Thoracic aorta (tissue), 2 donors: Measurements from ENCODE around the gene MB. TPM values are rescaled to one million over a fixed set of nuclear protein-coding genes. Genes with fewer than 3 reads are reported as not detected.

Experiments used
- ATAC-seq: fragments of 150-250 bp; one replicate; pipeline ENCODE4 v1.8.0; 2017; ENCODE audit warnings: low read depth; ENCODE audit not compliant: insufficient number of reproducible peaks, low FRiP score
- DNase-seq: peaks from one replicate; pipeline ENCODE4 v3.0.0-alpha.2; 2020; ENCODE audit warnings: low spot score
- H3K27ac ChIP-seq, 2 donors: fragments of 200-600 bp; sonication (generic); 1 replicate in 1 of 2; 2 replicates in 1 of 2; pipeline ENCODE4 v1.5.1; 2016; ENCODE audit warnings: mild to moderate bottlenecking in 2 of 2, moderate library complexity in 2 of 2
- H3K27me3 ChIP-seq: fragments of 200-600 bp; sonication (generic); replicated peaks from 2 replicates; pipeline ENCODE4 v1.6.0; 2016; ENCODE audit warnings: mild to moderate bottlenecking; ENCODE audit not compliant: insufficient read depth
- H3K36me3 ChIP-seq: fragments of 200-600 bp; sonication (generic); one replicate; pipeline ENCODE4 v1.5.1; 2016
- H3K4me1 ChIP-seq, 2 donors: fragments of 200-600 bp; sonication (generic); 1 replicate in 1 of 2; 2 replicates in 1 of 2; pipeline versions ENCODE4 v1.5.1 to v1.6.0; 2016; ENCODE audit warnings: low read depth in 2 of 2, mild to moderate bottlenecking in 1 of 2; ENCODE audit not compliant: control insufficient read depth in 1 of 2
- H3K4me3 ChIP-seq: fragments of 200-600 bp; sonication (generic); 2 replicates; pipeline ENCODE4 v1.5.1; 2016; ENCODE audit warnings: mild to moderate bottlenecking
- H3K9me3 ChIP-seq: fragments of 200-600 bp; sonication (generic); 2 replicates; pipeline ENCODE4 v1.5.1; 2016
- total RNA-seq, 2 donors: library from RNA; depleted of rRNA; stranded (reverse); fragments of >200 nt; gene quantifications; one replicate each; pipeline versions ENCODE4 v1.1.0 to v1.2.3, GENCODE V29; 2016
- TF ChIP-seq, protein P1 (sequence below): fragments of 200-600 bp; sonication (generic); IDR thresholded peaks from one replicate; pipeline ENCODE4 v1.5.1; 2019; ENCODE audit warnings: antibody characterized with exemption

Gene MB
- total RNA-seq, 2 donors from 2014 or later: not detected

- H3K9me3 ChIP-seq: no peaks in the 10 kb centered on the region
- H3K4me3 ChIP-seq: no peak overlapping the region
- H3K4me1 ChIP-seq: peaks cover 11 to 12% of the 10 kb centered on the region in 2 donors
- H3K27ac ChIP-seq: peak overlapping the region in 1 of 2 donors; percentile 3
- H3K36me3 ChIP-seq: no peaks in the 10 kb centered on the region
- H3K27me3 ChIP-seq: no peaks in the 10 kb centered on the region
- ATAC-seq: no peak
- no peak for DNase-seq
- TF ChIP-seq, protein P1, sequence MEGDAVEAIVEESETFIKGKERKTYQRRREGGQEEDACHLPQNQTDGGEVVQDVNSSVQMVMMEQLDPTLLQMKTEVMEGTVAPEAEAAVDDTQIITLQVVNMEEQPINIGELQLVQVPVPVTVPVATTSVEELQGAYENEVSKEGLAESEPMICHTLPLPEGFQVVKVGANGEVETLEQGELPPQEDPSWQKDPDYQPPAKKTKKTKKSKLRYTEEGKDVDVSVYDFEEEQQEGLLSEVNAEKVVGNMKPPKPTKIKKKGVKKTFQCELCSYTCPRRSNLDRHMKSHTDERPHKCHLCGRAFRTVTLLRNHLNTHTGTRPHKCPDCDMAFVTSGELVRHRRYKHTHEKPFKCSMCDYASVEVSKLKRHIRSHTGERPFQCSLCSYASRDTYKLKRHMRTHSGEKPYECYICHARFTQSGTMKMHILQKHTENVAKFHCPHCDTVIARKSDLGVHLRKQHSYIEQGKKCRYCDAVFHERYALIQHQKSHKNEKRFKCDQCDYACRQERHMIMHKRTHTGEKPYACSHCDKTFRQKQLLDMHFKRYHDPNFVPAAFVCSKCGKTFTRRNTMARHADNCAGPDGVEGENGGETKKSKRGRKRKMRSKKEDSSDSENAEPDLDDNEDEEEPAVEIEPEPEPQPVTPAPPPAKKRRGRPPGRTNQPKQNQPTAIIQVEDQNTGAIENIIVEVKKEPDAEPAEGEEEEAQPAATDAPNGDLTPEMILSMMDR: no peak
Measured at GRCh38 chr22:35605851-35606481, 11.2 kb downstream of the MB start.

GRCh38 chr22:35605369-35605680 lies 11.8 kb downstream of the MB start:
- DNase-seq (no peak), ATAC-seq (no peak)
- no peaks in the 10 kb centered on the region for H3K27me3 ChIP-seq
- peaks cover 11 to 12% of the 10 kb centered on the region in 2 donors for H3K4me1 ChIP-seq
- no peaks in the 10 kb centered on the region for H3K9me3 ChIP-seq
- TF ChIP-seq, protein P1: no peak
- H3K27ac ChIP-seq: no peak overlapping the region
- no peaks in the 10 kb centered on the region for H3K36me3 ChIP-seq
- H3K4me3 ChIP-seq: no peak overlapping the region

- Histone ChIP-seq H3K27me3 (no peaks in the 10 kb centered on the region), H3K27ac (no peak overlapping the region), H3K9me3 (no peaks in the 10 kb centered on the region), H3K4me1 (peaks cover 11 to 12% of the 10 kb centered on the region in 2 donors), H3K36me3 (no peaks in the 10 kb centered on the region), H3K4me3 (no peak overlapping the region)
- DNase-seq (no peak), ATAC-seq (no peak)
- TF ChIP-seq, protein P1: no peak
Measured at GRCh38 chr22:35604621-35605368, 12.3 kb downstream of the MB start.

DNA sequence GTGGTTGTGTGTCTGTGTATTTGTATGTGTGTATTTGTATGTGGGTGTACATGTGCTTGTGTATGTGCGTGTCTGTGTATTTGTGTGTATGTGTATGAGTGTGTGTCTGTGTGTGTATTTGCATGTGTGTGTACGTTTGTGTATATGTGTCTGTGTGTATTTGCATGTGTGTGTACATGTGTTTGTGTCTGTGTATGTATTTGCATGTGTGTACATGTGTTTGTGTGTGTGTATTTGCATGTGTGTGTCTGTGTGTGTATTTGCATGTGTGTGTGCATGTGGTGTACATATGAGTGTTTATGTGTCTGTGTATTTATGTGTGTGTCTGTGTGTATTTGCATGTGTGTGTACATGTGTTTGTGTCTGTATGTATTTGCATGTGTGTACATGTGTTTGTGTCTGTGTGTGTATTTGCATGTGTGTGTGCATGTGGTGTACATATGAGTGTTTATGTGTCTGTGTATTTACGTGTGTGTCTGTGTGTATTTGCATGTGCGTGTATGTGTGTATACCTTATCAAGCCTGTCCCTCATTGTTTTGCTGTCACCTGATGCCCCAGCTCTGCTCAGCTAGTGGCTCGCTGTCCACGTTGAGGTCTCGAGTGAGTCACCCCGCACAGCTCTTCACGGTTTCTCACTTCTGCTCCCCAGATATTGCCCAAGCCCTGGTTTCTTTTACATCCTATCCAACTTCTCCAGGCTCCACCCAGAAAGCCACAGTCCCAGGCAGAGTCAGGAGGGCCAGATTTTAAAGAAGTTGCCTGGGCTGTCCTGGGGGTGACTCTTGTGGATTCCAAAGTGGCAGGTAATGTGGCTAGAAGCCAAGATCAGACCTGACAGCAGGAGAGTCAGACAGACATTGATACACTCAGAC lies 15.2 kb downstream of the MB start:
- DNase-seq (no peak), ATAC-seq (no peak)
- Histone ChIP-seq H3K4me1 (peaks cover 11 to 12% of the 10 kb centered on the region in 2 donors), H3K9me3 (no peaks in the 10 kb centered on the region), H3K36me3 (no peaks in the 10 kb centered on the region), H3K27me3 (no peaks in the 10 kb centered on the region), H3K27ac (no peak overlapping the region), H3K4me3 (no peak overlapping the region)
- TF ChIP-seq, protein P1: no peak

- no peaks in the 10 kb centered on the region for H3K36me3 ChIP-seq
- no peak for DNase-seq
- H3K27ac ChIP-seq: no peak overlapping the region
- no peaks in the 10 kb centered on the region for H3K27me3 ChIP-seq
- TF ChIP-seq, protein P1: no peak
- no peaks in the 10 kb centered on the region for H3K9me3 ChIP-seq
- no peak for ATAC-seq
- peaks cover 5 to 6% of the 10 kb centered on the region in 2 donors for H3K4me1 ChIP-seq
- no peak overlapping the region for H3K4me3 ChIP-seq
Measured at GRCh38 chr22:35601013-35601580, 16.0 kb downstream of the MB start.
